HepG2 (cell line): Measurements from ENCODE around the gene BSN. TPM values are rescaled to one million over a fixed set of nuclear protein-coding genes. Genes with fewer than 3 reads are reported as not detected.

Experiments used
- ASH2L ChIP-seq: fragments of 300-600, 200-600 bp; sonication (generic); IDR thresholded peaks from 2 replicates; pipeline ENCODE4 v1.7.0; 2017; ENCODE audit warnings: low read depth, mild to moderate bottlenecking, moderate library complexity, mixed read lengths, low read length; ENCODE audit not compliant: insufficient read length
- FOXA3 ChIP-seq: IDR thresholded peaks from 2 replicates; pipeline ENCODE4 v1.6.1; 2016; ENCODE audit warnings: missing genetic modification reagents, missing compliant biosample characterization
- HDAC2 ChIP-seq: sonication (generic); formaldehyde crosslinking; IDR thresholded peaks from 2 replicates; pipeline ENCODE4 v1.4.0; 2020; ENCODE audit warnings: missing genetic modification reagents
- KDM5A ChIP-seq: fragments of 200-600 bp; sonication (generic); IDR thresholded peaks from 2 replicates; pipeline ENCODE4 v1.7.0; 2018; ENCODE audit warnings: antibody characterized with exemption, mild to moderate bottlenecking, low read length, borderline replicate concordance
- LRRFIP1 ChIP-seq: sonication (generic); formaldehyde crosslinking; conservative IDR thresholded peaks from 2 replicates; pipeline ENCODE4 v1.4.0; 2020; ENCODE audit warnings: missing genetic modification reagents
- MATR3 ChIP-seq: sonication (generic); formaldehyde crosslinking; IDR thresholded peaks from 2 replicates; pipeline ENCODE4 v1.4.0; 2020; ENCODE audit warnings: missing genetic modification reagents
- RBM39 ChIP-seq: fragments of 200-400 bp; formaldehyde crosslinking; IDR thresholded peaks from one replicate; pipeline ENCODE4 v1.6.1; 2018; ENCODE audit warnings: antibody characterized with exemption, mild to moderate bottlenecking, low read depth, low read length; ENCODE audit not compliant: poor library complexity, severe bottlenecking
- REST ChIP-seq, 2 experiments: IDR thresholded peaks; 2 replicates each; pipeline ENCODE4 v1.6.1; 2011 to 2012; ENCODE audit warnings: low read length in 2 of 2, borderline replicate concordance in 1 of 2, low read depth in 1 of 2, mild to moderate bottlenecking in 1 of 2, moderate library complexity in 1 of 2
- ZNF34 ChIP-seq: sonication (generic); formaldehyde crosslinking; IDR thresholded peaks from 2 replicates; pipeline ENCODE4 v1.4.0; 2020; ENCODE audit warnings: mild to moderate bottlenecking, missing genetic modification reagents, borderline replicate concordance
- polyA plus RNA-seq, 8 experiments: library from polyadenylated mRNA; depleted of rRNA in 3 of 8; stranded (reverse) in 7 of 8; unstranded in 1 of 8; fragments of >200 nt; fragmentation: Illumina TruSeq in 4 of 8; extraction: Trizol in 4 of 8; gene quantifications; 2 replicates each; pipeline versions ENCODE4 v1.2.1 to v1.2.3, GENCODE V29; 2011 to 2016; ENCODE audit warnings: low read depth in 4 of 8, missing spikeins in 1 of 8, mixed read lengths in 1 of 8; ENCODE audit not compliant: insufficient read depth in 1 of 8
- total RNA-seq, 5 experiments: library from RNA; depleted of rRNA; stranded (reverse); fragments of >200 nt; fragmentation: Illumina TruSeq; extraction: Trizol; gene quantifications; 2 replicates each; pipeline ENCODE4 v1.2.3, GENCODE V29; 2016; ENCODE audit warnings: low read depth in 1 of 5

The BSN gene
- total and polyA plus RNA-seq, 2 of the 13 experiments (the other 11 are each of a cell fraction or from before 2014, with no cell fraction given), result 0.42 to 0.86 TPM

DNA sequence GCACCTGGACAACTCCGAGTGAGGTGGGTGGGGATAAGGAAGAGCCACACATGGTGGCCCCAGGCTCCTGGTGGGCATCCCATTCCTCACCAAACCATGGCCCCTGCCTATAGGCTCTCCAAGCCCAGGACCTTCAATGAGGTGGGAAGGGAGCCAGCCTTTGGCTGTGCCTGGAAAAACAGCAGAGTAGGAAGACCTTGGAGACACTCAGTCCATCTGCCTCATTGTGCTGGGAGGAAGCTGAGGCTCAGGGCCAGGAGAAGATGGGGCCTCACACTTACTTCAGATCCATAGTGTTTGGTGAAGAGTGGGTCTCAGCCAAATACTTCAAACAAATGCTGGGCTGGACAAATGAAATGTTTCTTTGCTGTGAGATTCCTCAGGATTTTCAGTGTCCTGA, 72.5 kb downstream of the BSN start (continued):
- TF ChIP-seq MATR3 (CRISPR knock-in tag) (no peak), ZNF34 (CRISPR knock-in tag) (no peak), REST (IDR thresholded peaks at IDR 0.05; ENCODE audit: borderline replicate concordance in 1 of 2, low read depth in 1 of 2, low read length in 2 of 2) (no peak), RBM39 (no peak), LRRFIP1 (no peak), HDAC2 (CRISPR knock-in tag) (no peak), ASH2L (no peak), FOXA3 (CRISPR knock-in tag) (no peak), KDM5A (no peak)
